Measurements from ENCODE around the gene ARHGAP40.

Gene ARHGAP40

DNA sequence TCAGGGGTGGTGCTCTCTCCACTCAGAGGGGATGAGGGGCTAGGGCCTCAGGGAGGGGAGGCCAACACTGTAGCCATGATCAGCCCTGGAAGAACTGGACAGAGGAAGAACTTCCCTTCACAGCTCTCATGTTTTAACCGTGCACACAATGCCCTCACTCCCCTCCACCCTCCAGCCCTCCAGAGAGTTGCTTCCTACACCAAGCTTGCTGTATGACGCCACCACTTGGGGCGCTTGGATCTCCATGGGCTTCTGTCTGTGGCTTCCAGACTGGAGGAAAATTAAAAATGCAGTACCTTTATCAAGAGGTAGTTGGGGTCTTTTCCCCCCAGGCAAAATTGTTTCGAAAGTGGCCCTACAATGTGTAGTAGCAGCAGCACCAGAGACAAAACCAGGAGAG is 48.4 kb downstream of the ARHGAP40 start:
- no peak for DNase-seq (ENCODE audit: low spot score)

DNA sequence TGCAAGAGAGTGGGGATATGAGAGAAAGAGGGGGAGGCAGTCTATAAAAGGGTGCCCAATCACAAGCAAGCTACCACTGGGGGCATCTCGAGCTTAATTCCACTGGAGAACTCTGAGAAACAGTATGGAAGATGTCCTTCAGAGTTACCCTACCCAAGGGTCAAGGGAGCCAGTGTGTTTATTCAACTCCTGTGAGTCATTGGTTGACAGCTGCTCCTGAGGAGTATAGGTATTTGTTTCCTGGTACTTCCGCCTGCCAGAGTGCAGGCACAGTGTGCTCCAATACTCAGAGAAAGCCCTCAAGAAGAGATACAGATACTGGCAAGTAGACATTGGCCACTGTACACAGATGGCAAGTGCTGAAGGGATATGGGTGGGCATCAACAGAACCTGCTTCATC is 49.5 kb downstream of the ARHGAP40 start:
- no peak for DNase-seq (ENCODE audit: low spot score)

GRCh38 chr20:38651562-38651961 is 50.0 kb downstream of the ARHGAP40 start:
- no peak for DNase-seq (ENCODE audit: low spot score)

DNA sequence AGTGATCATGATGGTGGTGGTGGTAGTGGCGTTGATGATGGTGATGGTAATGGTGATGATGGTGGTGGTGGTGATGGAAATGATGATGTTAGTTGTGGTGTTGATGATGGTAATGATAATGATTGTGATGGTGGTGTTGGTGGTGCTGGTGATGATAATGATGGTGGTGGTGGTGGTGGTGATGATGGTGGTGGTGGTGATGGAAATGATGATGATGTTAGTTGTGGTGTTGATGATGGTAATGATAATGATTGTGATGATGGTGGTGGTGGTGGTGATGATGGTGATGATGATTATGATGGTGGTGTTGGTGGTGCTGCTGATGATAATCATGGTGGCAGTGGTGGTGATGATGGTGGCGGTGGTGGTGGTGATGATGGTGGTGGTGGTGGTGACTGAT is 51.4 kb downstream of the ARHGAP40 start:
- no peak for DNase-seq (ENCODE audit: low spot score)

GRCh38 chr20:38657390-38657789 is 55.8 kb downstream of the ARHGAP40 start:
- no peak for DNase-seq (ENCODE audit: low spot score)

DNA sequence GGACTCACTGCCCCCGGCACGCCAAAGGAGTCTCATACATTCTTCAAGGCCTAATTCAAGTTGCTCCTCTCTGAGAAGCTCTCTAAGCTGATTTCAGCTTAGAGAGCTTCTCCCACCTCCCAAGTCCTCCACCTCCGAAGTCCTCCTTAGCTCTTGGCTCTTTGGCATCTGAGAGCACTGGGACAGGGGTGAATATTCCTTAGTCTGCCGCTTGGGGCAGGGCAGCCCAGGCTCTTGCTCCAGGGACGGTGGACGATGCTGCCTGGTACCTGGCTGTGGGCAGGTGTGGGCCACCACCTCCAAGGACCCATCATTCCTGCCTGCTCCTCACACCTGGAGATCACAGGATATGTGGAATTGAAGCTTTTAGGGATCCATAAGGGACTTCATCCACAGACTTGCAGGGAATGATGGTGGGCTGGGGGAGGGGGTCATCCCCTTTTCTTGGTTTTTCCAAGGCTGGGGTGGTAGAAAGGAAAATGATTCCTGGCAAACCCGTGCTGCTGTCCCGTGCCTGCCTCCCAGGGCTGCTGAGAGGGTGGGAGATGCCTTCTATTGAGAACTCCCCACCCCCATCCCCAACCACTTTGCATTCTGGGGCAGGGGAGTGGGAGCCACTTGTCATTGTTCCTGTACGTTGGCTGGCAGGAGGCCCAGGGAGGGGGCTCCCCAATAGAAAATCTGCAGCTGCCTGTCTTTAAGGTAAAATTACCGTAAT is 57.4 kb downstream of the ARHGAP40 start:
- peak; percentile 53 for DNase-seq (ENCODE audit: low spot score)

DNA sequence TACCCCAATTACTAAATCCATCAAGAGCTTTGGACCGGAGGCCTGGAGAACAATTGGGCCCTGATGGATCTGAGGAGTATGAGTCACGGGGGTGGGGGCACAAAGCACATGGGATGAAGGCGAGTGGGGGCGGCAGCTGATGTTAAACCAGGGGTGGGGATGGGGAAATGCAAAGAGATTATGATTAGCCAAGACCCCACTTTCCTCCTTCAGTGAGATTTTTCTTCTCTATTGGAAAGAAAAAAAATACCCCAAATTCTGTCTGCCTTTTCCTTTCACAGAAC is 57.9 kb downstream of the ARHGAP40 start:
- DNase-seq (ENCODE audit: low spot score), result no peak

- no peak for DNase-seq (ENCODE audit: low spot score)
Observed at GRCh38 chr20:38660429-38660828, 58.8 kb downstream of the ARHGAP40 start.

- no peak for DNase-seq (ENCODE audit: low spot score)
Observed at GRCh38 chr20:38663660-38664059, 62.1 kb downstream of the ARHGAP40 start.

DNA sequence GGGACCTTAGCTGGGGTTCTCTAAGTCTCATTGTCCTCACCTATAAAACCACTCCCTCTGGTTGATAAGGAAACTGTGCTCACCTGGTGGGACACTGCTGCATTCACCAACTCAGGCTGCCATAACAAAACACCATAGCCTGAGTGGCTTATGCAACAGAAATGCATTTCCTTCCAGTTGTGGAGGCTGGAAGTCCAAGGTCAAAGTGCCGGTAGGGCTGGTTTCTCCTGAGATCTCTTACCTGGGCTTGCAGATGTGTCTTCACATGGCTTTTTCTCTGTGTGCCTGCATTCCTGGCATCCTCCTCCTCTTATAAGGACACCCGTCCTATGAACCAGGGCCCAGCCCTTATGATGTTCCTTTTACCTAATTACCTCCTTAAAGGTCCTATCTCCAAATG is 62.7 kb downstream of the ARHGAP40 start:
- DNase-seq (ENCODE audit: low spot score), result no peak

- DNase-seq (ENCODE audit: low spot score), result no peak
Observed at GRCh38 chr20:38665094-38665493, 63.5 kb downstream of the ARHGAP40 start.

DNA sequence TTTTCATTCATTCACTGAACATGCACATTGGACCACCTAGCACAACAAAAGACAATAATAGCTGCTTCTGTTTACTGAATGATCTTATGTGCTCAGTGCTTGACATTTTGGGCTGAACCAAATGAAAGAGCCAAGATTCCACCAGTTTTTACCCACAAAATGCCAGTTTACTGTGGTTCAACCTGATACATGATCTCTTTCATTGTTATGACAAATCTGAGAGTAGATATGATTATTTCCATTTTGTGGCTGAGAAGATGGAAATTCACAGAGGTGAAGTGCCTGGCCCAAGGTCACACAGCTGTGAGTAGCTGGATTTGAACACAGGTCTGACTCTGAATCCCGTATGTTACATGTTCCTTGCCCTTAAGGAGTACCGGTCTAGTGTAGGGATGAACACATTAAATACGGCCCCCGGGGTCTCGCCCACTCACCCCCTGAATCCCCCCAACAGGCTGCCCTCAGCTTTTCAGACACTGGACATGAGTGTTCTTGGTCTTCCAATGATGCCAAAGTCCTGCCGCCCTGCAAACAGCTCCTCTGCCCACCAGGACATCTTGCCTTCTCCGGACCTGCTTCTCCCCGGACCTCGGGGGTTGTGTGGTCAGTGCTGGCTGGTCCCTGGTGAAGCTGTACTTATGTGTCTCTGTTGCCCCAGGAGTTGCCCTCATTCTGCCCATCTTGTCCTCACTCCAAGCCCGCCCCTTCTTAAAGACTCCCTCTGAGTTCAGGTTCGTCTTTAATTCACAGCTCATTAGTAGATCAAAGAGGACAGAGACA is 64.1 kb downstream of the ARHGAP40 start:
- no peak for DNase-seq (ENCODE audit: low spot score)

GRCh38 chr20:38667417-38667956 is 65.9 kb downstream of the ARHGAP40 start:
- no peak for DNase-seq (ENCODE audit: low spot score)

GRCh38 chr20:38669688-38670087 is 68.1 kb downstream of the ARHGAP40 start:
- no peak for DNase-seq (ENCODE audit: low spot score)

DNA sequence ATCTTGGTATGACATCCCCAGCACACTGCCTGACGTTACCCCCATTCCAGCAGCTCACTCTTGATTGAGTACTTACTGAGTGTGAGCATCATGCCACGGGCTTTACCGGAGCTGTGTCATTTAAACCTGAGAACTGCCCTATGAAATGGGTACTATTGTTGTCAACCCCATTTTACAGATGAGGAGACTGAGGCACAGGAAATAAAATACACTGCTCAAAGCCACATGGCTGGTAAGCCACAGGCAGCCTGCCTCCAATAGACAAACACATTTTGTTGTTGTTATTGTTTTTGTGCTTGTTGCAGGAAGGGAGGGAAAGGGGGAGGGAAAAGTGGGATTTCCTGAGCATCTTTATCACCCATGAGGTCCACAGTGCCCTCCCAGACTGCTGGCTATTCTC is 69.2 kb downstream of the ARHGAP40 start:
- DNase-seq (ENCODE audit: low spot score), result no peak

- no peak for DNase-seq (ENCODE audit: low spot score)
Observed at GRCh38 chr20:38671186-38671585, 69.6 kb downstream of the ARHGAP40 start.

- no peak for DNase-seq (ENCODE audit: low spot score)
Observed at GRCh38 chr20:38671701-38672292, 70.2 kb downstream of the ARHGAP40 start.

DNA sequence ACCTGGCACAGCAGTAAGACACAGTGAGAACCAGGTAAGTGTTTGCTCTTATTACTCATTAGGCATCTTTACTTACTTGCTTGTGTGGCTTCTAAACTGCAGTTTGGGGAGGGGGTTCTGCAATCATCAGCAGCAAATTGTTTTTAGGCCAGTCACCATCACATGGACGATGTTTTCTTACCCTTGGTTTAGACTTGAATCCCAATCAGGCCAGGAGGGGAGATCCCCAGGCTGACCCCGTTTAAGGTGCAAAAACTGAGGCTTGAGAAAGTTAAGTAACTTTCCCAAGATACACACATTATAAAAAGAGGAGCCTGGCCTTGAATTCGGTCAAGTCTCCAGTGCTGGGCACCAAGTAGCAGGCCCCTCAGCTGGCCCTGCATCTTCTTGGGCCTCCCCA is 70.9 kb downstream of the ARHGAP40 start:
- DNase-seq (ENCODE audit: low spot score), result no peak

GRCh38 chr20:38673261-38673660 is 71.7 kb downstream of the ARHGAP40 start:
- no peak for DNase-seq (ENCODE audit: low spot score)

DNA sequence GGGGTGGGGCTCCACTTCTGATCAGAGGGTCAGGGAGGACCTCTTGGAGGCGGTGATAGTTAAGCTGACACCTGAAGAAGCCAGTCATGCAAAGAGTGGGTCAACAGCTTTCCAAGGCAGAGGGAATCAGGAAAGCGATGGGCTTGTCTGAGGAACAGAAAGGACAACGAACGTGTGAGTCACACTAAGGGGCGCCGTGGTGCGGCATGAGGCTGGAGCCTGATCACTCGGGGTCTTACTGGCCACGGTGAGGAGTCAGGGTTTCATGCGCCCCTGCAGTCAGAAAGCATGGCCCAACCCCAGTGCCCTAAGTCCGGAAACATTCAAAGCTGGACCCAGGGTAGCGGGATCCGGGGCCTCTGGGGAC is 72.1 kb downstream of the ARHGAP40 start:
- DNase-seq (ENCODE audit: low spot score), result peak; percentile 16

- peak; percentile 51 for DNase-seq (ENCODE audit: low spot score)
Observed at GRCh38 chr20:38674092-38674764, 72.6 kb downstream of the ARHGAP40 start.

GRCh38 chr20:38674765-38675133 is 73.1 kb downstream of the ARHGAP40 start:
- no peak for DNase-seq (ENCODE audit: low spot score)

- no peak for DNase-seq (ENCODE audit: low spot score)
Observed at GRCh38 chr20:38676576-38676975, 75.0 kb downstream of the ARHGAP40 start.
